Adrenal gland (tissue), 12 donors: ENCODE measurements around the gene KIZ. TPM values are rescaled to one million over a fixed set of nuclear protein-coding genes. Genes with fewer than 3 reads are reported as not detected.

Experiments
- DNase-seq, 7 donors: peaks; one replicate each; pipeline ENCODE4 v3.0.0-alpha.2; 2019 to 2020
- H3K27ac ChIP-seq, 5 donors: fragments of 200-600 bp; sonication (generic) in 4 of 5; 1 replicate in 3 of 5; 2 replicates in 2 of 5; pipeline versions ENCODE4 v1.5.1 to v1.8.0; 2016 to 2020; ENCODE audit warnings: mild to moderate bottlenecking in 1 of 5
- H3K27me3 ChIP-seq: fragments of 200-600 bp; 2 replicates; pipeline ENCODE4 v1.8.0; 2021
- H3K36me3 ChIP-seq, 2 donors: fragments of 200-600 bp; replicated peaks in 1 of 2; 1 replicate in 1 of 2; 2 replicates in 1 of 2; pipeline versions ENCODE4 v1.5.1 to v1.8.0; 2018 to 2022
- H3K4me1 ChIP-seq, 2 donors: fragments of 200-600 bp; replicated peaks in 1 of 2; 1 replicate in 1 of 2; 2 replicates in 1 of 2; pipeline versions ENCODE4 v1.5.1 to v1.8.0; 2018 to 2021
- H3K4me3 ChIP-seq, 4 donors: fragments of 200-600 bp; sonication (generic) in 3 of 4; one replicate each; pipeline ENCODE4 v1.5.1; 2016 to 2018
- H3K9me3 ChIP-seq, 3 donors: fragments of 200-600 bp; sonication (generic) in 1 of 3; replicated peaks in 1 of 3; 1 replicate in 2 of 3; 2 replicates in 1 of 3; pipeline versions ENCODE4 v1.5.1 to v1.8.0; 2016 to 2021
- POLR2A ChIP-seq, 2 donors: fragments of 450-650 bp; IDR thresholded peaks; one replicate each; pipeline ENCODE4 v1.6.1; 2017; ENCODE audit warnings: antibody characterized with exemption in 2 of 2, mild to moderate bottlenecking in 2 of 2, moderate library complexity in 1 of 2
- WGBS, 4 donors: extraction: QIAGEN DNeasy Blood & Tissue Kit in 2 of 4; methylation state at CpG; one replicate each; pipeline versions ENCODE4 v1.1.5 to v1.1.7; 2013 to 2017; 5-methylcytosine and 5-hydroxymethylcytosine counted together
- intact Hi-C, 2 donors: fragments of 100-400 bp; cut with DNase I; formaldehyde crosslinking; loops; one replicate each; pipeline versions ENCODE4 v1.14.1 to v1.15.0; 2022 to 2023
- polyA plus RNA-seq, 3 donors: library from polyadenylated mRNA; stranded (reverse); fragments of 200-250 nt in 2 of 3; fragments of 350-450 nt in 1 of 3; fragmentation: Illumina TruSeq in 1 of 3; extraction: RNeasy Lipid Tissue Mini Kit (QIAGEN cat#74804) in 1 of 3; gene quantifications; one replicate each; pipeline ENCODE4 v1.2.3, GENCODE V29; 2013 to 2014
- total RNA-seq, 9 donors: library from RNA; depleted of rRNA in 4 of 9; stranded (reverse); fragments of >200 nt in 4 of 9; fragments of 120-200 nt in 1 of 9; fragmentation: NEBNext Ultra II Directional in 1 of 9; extraction: Animal tissue kit (Norgen Biotek cat#: 25700) in 1 of 9; gene quantifications; one replicate each; pipeline versions ENCODE4 v1.1.0 to v1.2.4, GENCODE V29; 2013 to 2023
- TF ChIP-seq, protein P1 (sequence below), 6 experiments: fragments of 450-650 bp in 4 of 6; fragments of 200-600 bp in 2 of 6; sonication (generic) in 1 of 6; IDR thresholded peaks; 1 replicate in 5 of 6; 2 replicates in 1 of 6; pipeline versions ENCODE4 v1.5.1 to v1.8.0; 2016 to 2021; ENCODE audit warnings: antibody characterized with exemption in 6 of 6, mild to moderate bottlenecking in 2 of 6, moderate library complexity in 1 of 6
- donor health status: healthy with polysubstance abuse.
- donor health status: Bipolar disorder and iron deficiency.
- donor health status: DM: yes; HTN: yes; CAD: no.
- donor health status: DM: no; HTN: no; CAD: no.
- donor health status: DM: no; HTN: no; CAD: no.
- donor health status: DM: yes; HTN: yes; CAD: no.

Gene KIZ
- total and polyA plus RNA-seq, 12 donors: 10.4 to 62.9 (median 15.3) TPM

DNA sequence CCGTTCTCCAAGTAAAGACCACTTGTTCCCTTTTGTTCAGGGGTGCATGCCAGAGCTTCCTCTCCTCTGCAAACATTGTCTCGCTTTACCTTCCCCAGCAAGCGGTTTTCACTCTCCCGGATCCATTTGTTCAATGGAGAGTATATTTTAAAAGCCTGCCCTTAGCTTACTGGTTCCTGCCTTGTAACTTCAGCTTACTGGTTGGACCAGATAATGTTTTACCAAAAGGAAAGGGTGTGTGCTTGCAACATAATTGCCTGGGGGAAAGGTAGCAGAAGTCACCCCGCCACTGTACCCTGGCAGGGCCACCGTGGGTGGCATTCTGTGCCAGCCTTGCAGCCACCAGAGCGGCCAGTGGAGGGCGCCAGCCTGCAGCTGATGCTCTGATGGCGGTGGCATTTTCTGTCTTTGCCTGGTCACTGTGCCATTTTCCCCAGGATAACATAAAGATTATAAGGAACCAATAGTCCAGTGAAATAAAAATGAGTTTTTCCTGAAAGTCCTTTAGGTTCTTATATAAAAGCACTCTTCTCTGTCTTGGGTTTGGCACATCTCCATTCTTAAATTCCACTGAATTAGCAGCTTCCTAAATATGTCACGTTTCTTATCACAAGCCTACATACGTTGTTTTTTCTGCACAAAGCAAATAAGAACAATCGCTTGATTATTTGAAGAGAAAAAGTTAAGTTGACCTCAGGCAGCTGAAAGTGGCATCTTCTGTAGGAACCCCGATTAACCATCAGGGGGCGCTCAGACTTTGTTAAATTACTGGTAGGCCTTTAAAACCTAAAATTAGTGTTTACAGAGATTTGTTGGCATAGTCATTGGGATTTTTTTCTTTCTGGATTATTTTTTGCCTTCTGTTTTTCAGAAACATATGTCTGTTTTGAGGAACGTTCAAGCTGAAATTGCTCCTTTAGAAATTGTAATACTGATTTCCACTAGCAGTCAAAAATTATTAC is 109.9 kb downstream of the KIZ start:
- Histone ChIP-seq H3K27ac (no peak overlapping the region), H3K4me3 (no peak overlapping the region), H3K9me3 (no peaks in the 10 kb centered on the region), H3K4me1 (peaks cover 5 to 7% of the 10 kb centered on the region in 2 donors), H3K27me3 (no peaks in the 10 kb centered on the region), H3K36me3 (no peaks in the 10 kb centered on the region)
- TF ChIP-seq, protein P1, sequence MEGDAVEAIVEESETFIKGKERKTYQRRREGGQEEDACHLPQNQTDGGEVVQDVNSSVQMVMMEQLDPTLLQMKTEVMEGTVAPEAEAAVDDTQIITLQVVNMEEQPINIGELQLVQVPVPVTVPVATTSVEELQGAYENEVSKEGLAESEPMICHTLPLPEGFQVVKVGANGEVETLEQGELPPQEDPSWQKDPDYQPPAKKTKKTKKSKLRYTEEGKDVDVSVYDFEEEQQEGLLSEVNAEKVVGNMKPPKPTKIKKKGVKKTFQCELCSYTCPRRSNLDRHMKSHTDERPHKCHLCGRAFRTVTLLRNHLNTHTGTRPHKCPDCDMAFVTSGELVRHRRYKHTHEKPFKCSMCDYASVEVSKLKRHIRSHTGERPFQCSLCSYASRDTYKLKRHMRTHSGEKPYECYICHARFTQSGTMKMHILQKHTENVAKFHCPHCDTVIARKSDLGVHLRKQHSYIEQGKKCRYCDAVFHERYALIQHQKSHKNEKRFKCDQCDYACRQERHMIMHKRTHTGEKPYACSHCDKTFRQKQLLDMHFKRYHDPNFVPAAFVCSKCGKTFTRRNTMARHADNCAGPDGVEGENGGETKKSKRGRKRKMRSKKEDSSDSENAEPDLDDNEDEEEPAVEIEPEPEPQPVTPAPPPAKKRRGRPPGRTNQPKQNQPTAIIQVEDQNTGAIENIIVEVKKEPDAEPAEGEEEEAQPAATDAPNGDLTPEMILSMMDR (IDR thresholded peaks at IDR 0.05): peak; percentile 51 to 84 (median 76)
- TF ChIP-seq POLR2A (IDR thresholded peaks at IDR 0.05): no peak
- intact Hi-C loops: no loop called here
- WGBS, 4 donors: 22 to 27% (median 25%) methylated on average over 15 of the region's 15 CpGs
- peak; percentile 55 to 88 (median 65) for DNase-seq

DNA sequence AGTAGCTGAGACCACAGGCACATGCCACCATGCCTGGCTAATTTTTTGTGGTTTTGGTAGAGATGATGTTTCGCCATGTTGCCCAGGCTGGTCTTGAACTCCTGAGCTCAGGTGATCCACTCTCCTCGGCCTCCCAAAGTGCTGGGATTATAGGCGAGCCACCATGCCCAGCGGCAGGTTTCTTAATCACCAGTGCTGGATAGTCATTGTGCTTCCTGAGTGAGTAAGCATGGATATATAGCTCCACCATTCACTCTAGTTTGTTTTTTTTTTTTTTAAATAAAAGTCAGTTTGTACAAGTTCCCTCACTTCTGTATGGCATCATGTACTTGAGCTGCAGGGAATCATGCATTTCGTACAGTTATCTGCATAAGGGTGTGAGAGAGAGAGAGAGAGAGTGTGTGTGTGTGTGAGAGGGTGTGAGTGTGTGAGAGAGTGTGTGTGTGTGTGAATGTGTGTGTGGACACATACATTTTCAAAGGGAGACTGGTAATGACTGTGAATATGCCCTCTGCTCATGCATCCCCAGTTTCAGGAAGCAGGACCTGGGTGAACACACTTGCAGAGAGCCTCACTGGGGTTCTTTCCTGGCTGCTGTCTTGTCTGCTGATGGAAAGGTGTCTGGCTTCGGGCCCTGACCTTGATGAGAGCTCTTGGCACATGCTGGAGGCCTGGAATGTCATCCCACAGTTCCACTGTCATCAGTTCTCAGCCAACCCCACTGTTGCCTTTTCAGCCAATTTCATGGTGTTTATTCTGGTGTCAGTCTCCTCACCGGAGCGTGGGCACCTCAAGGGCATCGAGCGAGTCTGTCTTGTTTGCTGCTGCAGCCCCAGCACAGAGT is 112.3 kb downstream of the KIZ start:
- Histone ChIP-seq H3K4me3 (no peak overlapping the region), H3K4me1 (peaks cover 5 to 7% of the 10 kb centered on the region in 2 donors), H3K27me3 (no peaks in the 10 kb centered on the region), H3K36me3 (no peaks in the 10 kb centered on the region), H3K27ac (no peak overlapping the region), H3K9me3 (no peaks in the 10 kb centered on the region)
- TF ChIP-seq, protein P1 (IDR thresholded peaks at IDR 0.05): no peak
- TF ChIP-seq POLR2A (IDR thresholded peaks at IDR 0.05): no peak
- peak in 4 of 7 donors; percentile 11 to 60 (median 40) for DNase-seq
- 63 to 76% (median 71%) methylated on average over 10 of the region's 10 CpGs for WGBS, 4 donors
- intact Hi-C loops: loop anchor here in 1 of 2 donors (2.0 kb wide), 1 partner anchor 263 kb away; no protein-coding TSS in a partner anchor

DNA sequence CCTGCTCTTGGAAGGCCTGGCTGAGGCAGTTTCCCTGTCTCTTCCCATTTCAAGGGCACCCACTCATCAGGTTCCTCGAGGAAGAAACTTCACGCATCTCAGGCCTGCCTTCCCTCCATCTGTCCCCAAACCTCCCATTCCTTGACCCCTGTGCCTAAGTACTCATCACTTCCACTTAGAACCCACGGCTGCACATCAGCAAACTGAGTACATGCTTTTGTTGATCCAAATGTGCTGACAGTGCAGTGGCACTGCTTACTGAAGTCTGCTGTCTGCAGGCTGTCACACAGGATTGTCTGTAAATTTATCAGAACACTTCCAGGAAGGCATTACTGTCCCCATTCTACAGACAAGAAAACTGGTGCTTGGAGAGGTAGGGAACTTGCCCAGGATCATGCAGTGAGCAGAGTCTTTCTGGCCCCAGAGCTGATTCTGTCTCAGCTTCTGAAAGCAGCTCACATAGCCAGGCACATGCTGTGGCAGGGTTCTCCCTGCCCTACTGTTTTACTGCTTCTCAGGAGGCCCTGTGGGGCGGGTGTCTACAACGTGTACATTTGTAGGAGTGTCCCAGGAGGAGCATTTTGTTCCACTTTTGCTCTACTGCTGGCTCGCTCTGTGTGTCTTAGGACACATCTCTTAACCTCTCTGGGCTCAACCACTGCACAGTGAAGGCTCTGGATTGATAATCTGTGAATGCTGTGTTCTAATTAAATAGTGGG is 113.1 kb downstream of the KIZ start:
- no peak for DNase-seq
- no peak overlapping the region for H3K27ac ChIP-seq
- H3K27me3 ChIP-seq: no peaks in the 10 kb centered on the region
- 74 to 81% (median 79%) methylated on average over 6 of the region's 6 CpGs for WGBS, 4 donors
- intact Hi-C loops: loop anchor here in 1 of 2 donors (2.0 kb wide), 1 partner anchor 262 kb away; no protein-coding TSS in a partner anchor
- H3K4me1 ChIP-seq: peaks cover 5 to 7% of the 10 kb centered on the region in 2 donors
- no peak overlapping the region for H3K4me3 ChIP-seq
- no peaks in the 10 kb centered on the region for H3K9me3 ChIP-seq
- TF ChIP-seq, protein P1 (IDR thresholded peaks at IDR 0.05): no peak
- TF ChIP-seq POLR2A (IDR thresholded peaks at IDR 0.05): no peak
- no peaks in the 10 kb centered on the region for H3K36me3 ChIP-seq
